WTC11 (cell line): ENCODE data around the gene SDR42E2.

ENCODE experiments used
- AR ChIP-seq: fragments of 250-450 bp; sonication (Bioruptor Pico); IDR thresholded peaks from 2 replicates; pipeline ENCODE4 v1.9.0; 2021; ENCODE audit warnings: mild to moderate bottlenecking
- ATF2 ChIP-seq: sonication (generic); formaldehyde crosslinking; IDR thresholded peaks from 2 replicates; pipeline ENCODE4 v1.8.1; 2022; ENCODE audit warnings: low read depth, missing genetic modification reagents, borderline replicate concordance
- CREB1 ChIP-seq: sonication (generic); formaldehyde crosslinking; IDR thresholded peaks from 2 replicates; pipeline ENCODE4 v1.8.0; 2023; ENCODE audit warnings: mild to moderate bottlenecking, missing genetic modification reagents
- ESRRA ChIP-seq: sonication (generic); formaldehyde crosslinking; IDR thresholded peaks from 2 replicates; pipeline ENCODE4 v1.8.1; 2022; ENCODE audit warnings: mild to moderate bottlenecking, missing genetic modification reagents, borderline replicate concordance
- ZNF512 ChIP-seq: sonication (generic); formaldehyde crosslinking; IDR thresholded peaks from 2 replicates; pipeline ENCODE4 v1.8.1; 2022; ENCODE audit warnings: missing genetic modification reagents, borderline replicate concordance
- TF ChIP-seq, protein P1 (sequence below): sonication (generic); formaldehyde crosslinking; IDR thresholded peaks from 2 replicates; pipeline ENCODE4 v1.8.0; 2022; ENCODE audit warnings: mild to moderate bottlenecking, missing genetic modification reagents
- TF ChIP-seq, protein P2 (sequence below): sonication (generic); formaldehyde crosslinking; IDR thresholded peaks from 2 replicates; pipeline ENCODE4 v1.8.1; 2023; ENCODE audit warnings: mild to moderate bottlenecking, missing genetic modification reagents, moderate library complexity
- TF ChIP-seq, protein P3 (sequence below): sonication (generic); formaldehyde crosslinking; IDR thresholded peaks from 2 replicates; pipeline ENCODE4 v1.8.0; 2022; ENCODE audit warnings: mild to moderate bottlenecking, missing genetic modification reagents

GRCh38 chr16:22139008-22139407 lies 23.3 kb upstream of the SDR42E2 start:
- no peak for TF ChIP-seq ZNF512 (CRISPR knock-in tag)
- TF ChIP-seq, protein P1, sequence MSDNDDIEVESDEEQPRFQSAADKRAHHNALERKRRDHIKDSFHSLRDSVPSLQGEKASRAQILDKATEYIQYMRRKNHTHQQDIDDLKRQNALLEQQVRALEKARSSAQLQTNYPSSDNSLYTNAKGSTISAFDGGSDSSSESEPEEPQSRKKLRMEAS, result no peak
- no peak for TF ChIP-seq ESRRA (CRISPR knock-in tag)
- TF ChIP-seq ATF2, result no peak
- TF ChIP-seq CREB1 (CRISPR knock-in tag), result no peak
- TF ChIP-seq, protein P2, sequence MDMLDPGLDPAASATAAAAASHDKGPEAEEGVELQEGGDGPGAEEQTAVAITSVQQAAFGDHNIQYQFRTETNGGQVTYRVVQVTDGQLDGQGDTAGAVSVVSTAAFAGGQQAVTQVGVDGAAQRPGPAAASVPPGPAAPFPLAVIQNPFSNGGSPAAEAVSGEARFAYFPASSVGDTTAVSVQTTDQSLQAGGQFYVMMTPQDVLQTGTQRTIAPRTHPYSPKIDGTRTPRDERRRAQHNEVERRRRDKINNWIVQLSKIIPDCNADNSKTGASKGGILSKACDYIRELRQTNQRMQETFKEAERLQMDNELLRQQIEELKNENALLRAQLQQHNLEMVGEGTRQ (CRISPR knock-in tag), result no peak
- TF ChIP-seq, protein P3, sequence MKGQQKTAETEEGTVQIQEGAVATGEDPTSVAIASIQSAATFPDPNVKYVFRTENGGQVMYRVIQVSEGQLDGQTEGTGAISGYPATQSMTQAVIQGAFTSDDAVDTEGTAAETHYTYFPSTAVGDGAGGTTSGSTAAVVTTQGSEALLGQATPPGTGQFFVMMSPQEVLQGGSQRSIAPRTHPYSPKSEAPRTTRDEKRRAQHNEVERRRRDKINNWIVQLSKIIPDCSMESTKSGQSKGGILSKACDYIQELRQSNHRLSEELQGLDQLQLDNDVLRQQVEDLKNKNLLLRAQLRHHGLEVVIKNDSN, result no peak
- TF ChIP-seq AR, result no peak
